ENCODE measurements around the gene HPX.

DNA sequence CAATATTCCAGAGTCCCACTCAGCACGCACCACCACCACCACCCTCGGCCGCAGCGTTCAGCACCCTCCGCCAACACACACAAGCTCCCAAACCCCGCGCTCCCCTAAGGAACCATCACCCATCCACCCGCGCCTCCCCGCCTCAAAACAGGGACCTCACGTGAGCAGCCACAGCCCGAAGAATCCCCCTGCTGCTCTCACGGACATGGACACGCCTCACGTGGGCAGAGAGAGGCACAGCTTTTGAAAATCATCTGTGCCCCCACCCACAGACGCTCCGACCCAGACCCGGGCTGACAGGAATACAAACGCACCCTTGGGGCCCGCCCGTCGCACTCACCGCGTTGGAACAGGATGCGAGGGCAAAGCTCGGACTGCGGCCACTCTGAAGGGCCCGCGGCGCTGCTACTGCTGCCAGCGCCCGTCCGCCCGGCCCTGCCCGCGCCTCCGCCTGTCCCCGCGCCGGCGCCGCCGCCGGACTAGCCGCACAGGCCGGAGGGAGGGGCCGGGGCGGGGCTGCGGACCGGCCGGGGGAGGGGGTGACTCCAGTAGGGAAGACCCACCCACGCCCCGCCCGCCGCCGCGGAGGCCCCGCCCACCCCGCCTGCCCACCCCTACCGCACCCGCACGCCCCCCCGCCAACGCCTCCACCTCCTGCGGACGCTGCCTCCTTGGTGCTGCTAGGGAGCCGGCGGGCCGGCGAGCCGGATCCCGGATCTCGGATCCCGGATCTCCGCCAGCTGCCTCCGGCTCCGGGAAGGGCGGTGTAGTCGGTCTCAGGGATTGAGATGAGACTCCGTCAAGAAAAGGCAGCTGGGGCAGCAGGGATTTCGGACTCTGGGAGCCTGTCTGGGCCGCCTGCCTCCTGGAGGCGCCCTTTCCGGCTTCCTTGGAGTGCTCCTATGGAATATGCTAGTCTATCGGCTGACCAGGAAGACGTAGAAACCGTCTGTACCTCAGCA is 32.9 kb upstream of the HPX start, which contains the start of gene TRIM3:
- peak; percentile 68 to 86 for TF ChIP-seq POLR2A (IDR thresholded peaks at IDR 0.05)
- TF ChIP-seq, protein P1, sequence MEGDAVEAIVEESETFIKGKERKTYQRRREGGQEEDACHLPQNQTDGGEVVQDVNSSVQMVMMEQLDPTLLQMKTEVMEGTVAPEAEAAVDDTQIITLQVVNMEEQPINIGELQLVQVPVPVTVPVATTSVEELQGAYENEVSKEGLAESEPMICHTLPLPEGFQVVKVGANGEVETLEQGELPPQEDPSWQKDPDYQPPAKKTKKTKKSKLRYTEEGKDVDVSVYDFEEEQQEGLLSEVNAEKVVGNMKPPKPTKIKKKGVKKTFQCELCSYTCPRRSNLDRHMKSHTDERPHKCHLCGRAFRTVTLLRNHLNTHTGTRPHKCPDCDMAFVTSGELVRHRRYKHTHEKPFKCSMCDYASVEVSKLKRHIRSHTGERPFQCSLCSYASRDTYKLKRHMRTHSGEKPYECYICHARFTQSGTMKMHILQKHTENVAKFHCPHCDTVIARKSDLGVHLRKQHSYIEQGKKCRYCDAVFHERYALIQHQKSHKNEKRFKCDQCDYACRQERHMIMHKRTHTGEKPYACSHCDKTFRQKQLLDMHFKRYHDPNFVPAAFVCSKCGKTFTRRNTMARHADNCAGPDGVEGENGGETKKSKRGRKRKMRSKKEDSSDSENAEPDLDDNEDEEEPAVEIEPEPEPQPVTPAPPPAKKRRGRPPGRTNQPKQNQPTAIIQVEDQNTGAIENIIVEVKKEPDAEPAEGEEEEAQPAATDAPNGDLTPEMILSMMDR (IDR thresholded peaks at IDR 0.05), result no peak

All from adrenal gland (tissue), 5 donors.